HG03159 (cell line): ENCODE data around the gene HLA-A.

Experiments
- ATAC-seq: cut with Tn5 transposase; IDR thresholded peaks from one replicate; pipeline ENCODE4 v1.9.1; 2021; ENCODE audit warnings: mild to moderate bottlenecking, moderate library complexity; ENCODE audit not compliant: unreplicated experiment

Gene HLA-A

GRCh38 chr6:29933955-29934354, 8.4 kb upstream of the HLA-A start:
- no peak for ATAC-seq

- ATAC-seq: no peak
Observed at GRCh38 chr6:29935273-29935955, 6.9 kb upstream of the HLA-A start.

GRCh38 chr6:29938746-29939508, 3.4 kb upstream of the HLA-A start:
- ATAC-seq: no peak

GRCh38 chr6:29941016-29941415, 1.3 kb upstream of the HLA-A start:
- ATAC-seq: no peak

- no peak for ATAC-seq
Observed at GRCh38 chr6:29941471-29941870, 861 bp upstream of the HLA-A start.

- no peak for ATAC-seq
Observed at GRCh38 chr6:29941916-29942274, 437 bp upstream of the HLA-A start.

- ATAC-seq: no peak
Observed at GRCh38 chr6:29943053-29943966, 978 bp downstream of the HLA-A start.

- no peak for ATAC-seq
Observed at GRCh38 chr6:29945281-29945820, 3.0 kb downstream of the HLA-A start.

GRCh38 chr6:29946223-29947076, 4.1 kb downstream of the HLA-A start:
- ATAC-seq: no peak

GRCh38 chr6:29947077-29947980, 5.0 kb downstream of the HLA-A start:
- ATAC-seq: no peak

GRCh38 chr6:29948277-29948676, 5.9 kb downstream of the HLA-A start:
- no peak for ATAC-seq

- no peak for ATAC-seq
Observed at GRCh38 chr6:29949934-29950333, 7.6 kb downstream of the HLA-A start.

- no peak for ATAC-seq
Observed at GRCh38 chr6:29951882-29952281, 9.6 kb downstream of the HLA-A start.

GRCh38 chr6:29953001-29953441, 10.7 kb downstream of the HLA-A start:
- no peak for ATAC-seq

GRCh38 chr6:29953686-29954085, 11.4 kb downstream of the HLA-A start:
- ATAC-seq: no peak

GRCh38 chr6:29954272-29954671, 11.9 kb downstream of the HLA-A start:
- ATAC-seq: no peak

- ATAC-seq: no peak
Observed at GRCh38 chr6:29955783-29956182, 13.5 kb downstream of the HLA-A start.

GRCh38 chr6:29956518-29956917, 14.2 kb downstream of the HLA-A start:
- no peak for ATAC-seq

- no peak for ATAC-seq
Observed at GRCh38 chr6:29958046-29958445, 15.7 kb downstream of the HLA-A start.
